ENCODE results near the gene DNAH7. TPM values are rescaled to one million over a fixed set of nuclear protein-coding genes. Genes with fewer than 3 reads are reported as not detected.
"Not testable (repeated sequence)": the region's sequence is repeated elsewhere in the genome, so short reads cannot be mapped to it uniquely, and the experiment has no call there.

Gene DNAH7
- total RNA-seq, 2 experiments from 2014 or later, result 0.29 TPM; not detected in 1

GRCh38 chr2:195692531-195692930, 376.1 kb downstream of the DNAH7 start:
- intact Hi-C loops (cut with micrococcal nuclease); DNase-seq; H3K27ac Mint-ChIP-seq; H3K27me3 Mint-ChIP-seq (ENCODE audit: low read depth); CTCF ChIA-PET; H3K4me3 Mint-ChIP-seq: not testable (repeated sequence)
- Mint-ChIP-seq H3K9me3 (peaks cover 34% of the 10 kb centered on the region), H3K4me1 (ENCODE audit: low read depth) (peaks cover 30% of the 10 kb centered on the region), H3K36me3 (ENCODE audit: low read depth) (peaks cover 53% of the 10 kb centered on the region)

Other genes with a start within 250 kb of the DNAH7 start
- 100 to 1,000 TPM; 141 to 143 TPM for gene STK17B, start 102.7 kb upstream of the DNAH7 start, total RNA-seq

Measured in activated naive CD4-positive, alpha-beta T cell treated with anti-CD3 and anti-CD28 coated beads for 36 hours (primary cell).